Endothelial cell of umbilical vein (primary cell): ENCODE measurements around the gene RHOC.

Experiments
- EZH2 ChIP-seq: IDR thresholded peaks from 2 replicates; pipeline ENCODE4 v1.6.1; 2012; ENCODE audit warnings: borderline replicate concordance, low read depth, mild to moderate bottlenecking, moderate library complexity, low read length, inconsistent platforms; ENCODE audit not compliant: severe bottlenecking
- FOS ChIP-seq: IDR thresholded peaks from 2 replicates; pipeline ENCODE4 v1.6.1; 2011; ENCODE audit warnings: mild to moderate bottlenecking, low read length, moderate library complexity, borderline replicate concordance; ENCODE audit not compliant: insufficient read depth
- GATA2 ChIP-seq: IDR thresholded peaks from 2 replicates; pipeline ENCODE4 v1.7.0; 2011; ENCODE audit warnings: low read depth, mild to moderate bottlenecking, moderate library complexity, mixed read lengths, low read length; ENCODE audit not compliant: insufficient read length, insufficient read depth
- JUN ChIP-seq: IDR thresholded peaks from 2 replicates; pipeline ENCODE4 v1.6.1; 2011; ENCODE audit warnings: borderline replicate concordance, low read depth; ENCODE audit not compliant: insufficient read length, insufficient read depth
- MAX ChIP-seq: IDR thresholded peaks from 2 replicates; pipeline ENCODE4 v1.6.1; 2011; ENCODE audit not compliant: insufficient read depth, insufficient read length
- MYC ChIP-seq: IDR thresholded peaks from one replicate; pipeline ENCODE4 v1.6.1; 2011; ENCODE audit warnings: mild to moderate bottlenecking, low read depth, low read length
- POLR2A ChIP-seq: IDR thresholded peaks from 2 replicates; pipeline ENCODE4 v1.6.1; 2012; ENCODE audit warnings: low read depth, mild to moderate bottlenecking, control low read depth, low read length
- POLR2AphosphoS5 ChIP-seq: IDR thresholded peaks from 2 replicates; pipeline ENCODE4 v1.6.1; 2012; ENCODE audit warnings: low read depth, mild to moderate bottlenecking, control low read depth, low read length, moderate library complexity; ENCODE audit not compliant: insufficient read depth
- TF ChIP-seq, protein P1 (sequence below), 2 donors: IDR thresholded peaks; 1 replicate in 1 of 2; 2 replicates in 1 of 2; pipeline ENCODE4 v1.5.1; 2011; ENCODE audit warnings: low read length in 2 of 2, mild to moderate bottlenecking in 2 of 2, moderate library complexity in 2 of 2, control low read depth in 1 of 2, inconsistent platforms in 1 of 2, low read depth in 1 of 2; ENCODE audit not compliant: insufficient read depth in 1 of 2; ENCODE audit errors: extremely low read depth in 1 of 2

DNA sequence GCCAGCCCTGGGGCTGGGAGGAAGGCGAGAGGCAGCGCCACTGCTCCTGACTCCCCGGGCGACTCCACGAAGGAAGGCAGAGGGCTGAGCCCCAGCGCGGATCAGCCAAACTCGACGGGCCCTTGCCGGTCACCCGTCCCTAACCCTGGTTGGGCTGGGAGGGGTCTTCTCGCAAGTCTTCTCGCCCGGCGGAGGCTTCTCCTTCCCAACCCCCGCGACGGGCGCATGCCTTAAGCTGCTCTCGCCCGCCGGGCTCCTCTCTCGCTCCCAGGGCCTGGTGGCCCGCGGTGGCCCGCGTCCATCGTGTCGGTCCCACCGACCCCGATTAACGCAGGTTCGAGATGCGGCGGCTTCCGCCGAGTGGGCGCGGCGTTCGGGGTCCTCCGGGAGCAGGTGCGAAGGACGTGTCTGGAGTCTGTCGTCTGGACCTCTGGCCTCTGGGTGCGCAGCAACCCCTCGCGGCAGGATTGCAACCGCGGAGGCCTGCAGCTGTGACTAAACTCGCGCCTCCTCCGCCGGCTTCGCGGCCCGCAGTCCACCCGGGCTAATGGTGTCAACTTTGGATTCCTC lies 37.2 kb upstream of the RHOC start:
- TF ChIP-seq, protein P1, sequence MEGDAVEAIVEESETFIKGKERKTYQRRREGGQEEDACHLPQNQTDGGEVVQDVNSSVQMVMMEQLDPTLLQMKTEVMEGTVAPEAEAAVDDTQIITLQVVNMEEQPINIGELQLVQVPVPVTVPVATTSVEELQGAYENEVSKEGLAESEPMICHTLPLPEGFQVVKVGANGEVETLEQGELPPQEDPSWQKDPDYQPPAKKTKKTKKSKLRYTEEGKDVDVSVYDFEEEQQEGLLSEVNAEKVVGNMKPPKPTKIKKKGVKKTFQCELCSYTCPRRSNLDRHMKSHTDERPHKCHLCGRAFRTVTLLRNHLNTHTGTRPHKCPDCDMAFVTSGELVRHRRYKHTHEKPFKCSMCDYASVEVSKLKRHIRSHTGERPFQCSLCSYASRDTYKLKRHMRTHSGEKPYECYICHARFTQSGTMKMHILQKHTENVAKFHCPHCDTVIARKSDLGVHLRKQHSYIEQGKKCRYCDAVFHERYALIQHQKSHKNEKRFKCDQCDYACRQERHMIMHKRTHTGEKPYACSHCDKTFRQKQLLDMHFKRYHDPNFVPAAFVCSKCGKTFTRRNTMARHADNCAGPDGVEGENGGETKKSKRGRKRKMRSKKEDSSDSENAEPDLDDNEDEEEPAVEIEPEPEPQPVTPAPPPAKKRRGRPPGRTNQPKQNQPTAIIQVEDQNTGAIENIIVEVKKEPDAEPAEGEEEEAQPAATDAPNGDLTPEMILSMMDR (IDR thresholded peaks at IDR 0.05; ENCODE audit: extremely low read depth in 1 of 2, insufficient read depth in 1 of 2, low read depth in 1 of 2, low read length in 2 of 2): peak in 1 of 2 donors; percentile 28
- no peak for TF ChIP-seq POLR2AphosphoS5
- no peak for TF ChIP-seq GATA2
- TF ChIP-seq POLR2A: no peak
- TF ChIP-seq EZH2: peak; percentile 62
- TF ChIP-seq MYC: no peak
- TF ChIP-seq FOS: no peak
- TF ChIP-seq MAX: no peak
- no peak for TF ChIP-seq JUN
